GM18502 (cell line): Measurements from ENCODE around the gene ACOT8.

Experiments used
- ATAC-seq: cut with Tn5 transposase; IDR thresholded peaks from one replicate; pipeline ENCODE4 v1.9.1; 2021; ENCODE audit warnings: mild to moderate bottlenecking; ENCODE audit not compliant: unreplicated experiment, poor library complexity

The ACOT8 gene

DNA sequence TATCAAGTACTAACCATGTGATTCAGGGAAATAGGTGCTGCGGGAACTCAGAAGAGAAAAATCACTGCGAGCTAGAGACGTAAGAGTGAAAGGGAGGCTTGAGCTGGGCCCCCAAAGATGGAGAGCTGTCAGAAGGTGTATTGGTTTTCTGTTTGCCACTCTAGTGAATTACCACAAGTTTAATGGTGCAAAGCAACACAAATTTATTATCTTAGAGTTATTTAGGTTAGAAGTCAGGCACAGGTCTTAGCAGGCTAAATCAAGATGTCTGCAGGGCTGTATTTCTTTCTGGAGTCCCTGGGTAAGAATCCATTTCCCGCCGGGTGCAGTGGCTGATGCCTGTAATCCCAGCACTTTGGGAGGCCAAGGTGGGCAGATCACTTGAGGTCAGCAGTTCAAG, 2.7 kb upstream of the ACOT8 start:
- no peak for ATAC-seq

DNA sequence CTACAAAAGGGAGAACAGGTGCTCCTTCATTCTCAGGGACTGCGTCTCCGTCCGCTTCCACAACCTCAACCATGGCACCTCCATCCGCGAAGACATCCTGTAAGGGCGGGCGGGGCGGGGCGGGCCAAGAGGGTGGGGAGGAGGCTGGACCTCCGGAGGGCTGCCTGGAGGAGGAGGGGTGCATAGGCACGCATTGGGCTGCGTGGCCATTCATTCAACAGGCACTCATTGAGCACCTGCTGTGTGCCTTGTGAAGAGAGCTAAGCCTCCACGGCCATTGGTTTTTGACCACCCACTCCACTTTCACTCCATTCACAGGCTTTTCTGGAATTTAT, 657 bp upstream of the ACOT8 start:
- ATAC-seq = peak; percentile 29

DNA sequence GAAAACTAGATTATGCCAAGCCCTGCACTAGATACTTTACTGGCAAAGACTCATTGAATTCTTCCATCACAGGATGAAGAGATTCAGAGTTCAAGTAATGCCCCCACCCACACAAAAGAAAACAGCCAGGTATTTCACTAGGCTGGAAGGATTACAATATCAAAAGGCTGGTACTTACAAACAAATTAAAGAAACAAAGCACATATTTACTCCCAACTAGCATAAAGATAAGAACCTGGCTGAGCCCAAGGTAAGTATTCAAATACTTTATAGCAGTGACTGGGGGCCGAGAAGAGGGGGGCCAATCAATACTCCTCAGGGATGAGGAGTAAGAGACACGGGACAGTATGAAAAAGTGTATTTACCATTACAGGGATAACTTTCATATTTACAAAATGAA, 3.7 kb downstream of the ACOT8 start:
- ATAC-seq = no peak

DNA sequence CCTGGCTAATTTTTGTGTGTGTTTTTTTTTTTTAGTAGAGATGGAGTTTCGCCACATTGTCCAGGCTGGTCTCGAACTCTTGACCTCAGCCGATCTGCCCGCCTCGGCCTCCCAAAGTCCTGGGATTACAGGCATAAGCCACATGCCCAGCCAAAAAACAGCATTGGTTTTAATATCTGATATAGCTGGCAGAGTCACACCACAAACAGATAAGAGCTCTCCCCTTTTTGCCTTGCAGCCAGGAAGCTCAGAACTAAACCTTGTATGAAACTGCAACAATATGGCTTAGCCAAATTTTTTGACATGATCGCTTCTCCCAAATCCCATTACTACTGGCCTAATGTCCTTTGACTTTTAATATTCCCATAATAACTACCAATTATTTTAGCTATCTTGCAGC, 4.9 kb downstream of the ACOT8 start:
- no peak for ATAC-seq

DNA sequence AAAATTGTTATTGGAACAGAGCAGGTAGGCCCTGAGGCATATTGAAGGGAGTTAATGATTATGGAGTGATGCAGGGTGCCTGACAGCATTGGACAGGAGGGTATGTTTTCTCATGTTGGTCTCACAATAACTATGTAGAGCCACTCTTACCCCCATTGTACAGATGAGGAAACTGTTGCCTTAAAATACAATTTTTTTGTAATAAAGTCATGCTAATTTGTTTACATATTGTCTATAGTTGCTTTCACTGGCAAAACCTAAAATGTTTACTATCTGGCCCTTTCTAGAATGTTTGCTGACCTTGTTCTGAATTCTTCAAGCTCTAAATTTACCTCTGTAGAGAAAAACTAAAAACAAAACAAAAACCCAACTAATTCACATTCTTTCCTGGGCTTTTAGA, 5.7 kb downstream of the ACOT8 start:
- ATAC-seq = no peak

DNA sequence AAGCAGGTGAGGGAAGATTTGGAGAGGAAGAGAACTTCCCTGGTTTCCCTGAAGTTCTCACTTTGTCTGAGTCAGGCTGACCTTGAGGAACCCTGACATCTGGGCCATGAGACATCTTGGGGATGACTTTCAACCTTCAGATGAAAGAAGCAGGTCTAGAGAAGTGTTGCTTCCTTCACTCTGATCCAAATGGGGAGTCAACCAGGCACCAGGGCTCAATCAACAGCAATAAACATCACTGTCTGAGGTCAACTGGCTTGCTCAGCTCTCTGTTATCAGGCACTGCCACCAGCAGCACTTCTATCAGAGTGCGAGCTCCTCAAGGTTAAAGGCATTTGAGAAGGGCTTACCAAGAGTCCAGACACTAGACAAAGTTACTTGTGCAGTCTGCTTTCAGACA, 6.3 kb downstream of the ACOT8 start:
- no peak for ATAC-seq

DNA sequence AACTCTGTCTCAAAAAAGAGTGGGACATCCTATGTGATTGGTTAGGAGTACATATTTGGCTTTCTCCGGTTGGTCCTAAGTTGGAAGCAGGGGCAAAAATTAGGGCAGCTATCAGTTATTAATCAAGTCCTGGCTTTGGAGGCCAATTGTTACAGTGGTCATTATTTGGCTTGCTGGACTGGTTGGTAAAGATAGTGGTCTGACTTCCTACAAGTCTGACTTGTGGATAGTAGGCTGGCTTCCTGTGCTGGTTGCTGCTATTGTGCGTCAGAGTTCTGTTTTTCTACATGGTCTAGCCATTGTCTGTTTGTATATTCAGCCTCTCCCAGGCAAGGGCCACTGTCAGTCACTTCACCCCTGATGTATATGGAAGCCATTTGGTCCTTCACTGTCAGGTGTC, 7.0 kb downstream of the ACOT8 start:
- ATAC-seq = no peak

DNA sequence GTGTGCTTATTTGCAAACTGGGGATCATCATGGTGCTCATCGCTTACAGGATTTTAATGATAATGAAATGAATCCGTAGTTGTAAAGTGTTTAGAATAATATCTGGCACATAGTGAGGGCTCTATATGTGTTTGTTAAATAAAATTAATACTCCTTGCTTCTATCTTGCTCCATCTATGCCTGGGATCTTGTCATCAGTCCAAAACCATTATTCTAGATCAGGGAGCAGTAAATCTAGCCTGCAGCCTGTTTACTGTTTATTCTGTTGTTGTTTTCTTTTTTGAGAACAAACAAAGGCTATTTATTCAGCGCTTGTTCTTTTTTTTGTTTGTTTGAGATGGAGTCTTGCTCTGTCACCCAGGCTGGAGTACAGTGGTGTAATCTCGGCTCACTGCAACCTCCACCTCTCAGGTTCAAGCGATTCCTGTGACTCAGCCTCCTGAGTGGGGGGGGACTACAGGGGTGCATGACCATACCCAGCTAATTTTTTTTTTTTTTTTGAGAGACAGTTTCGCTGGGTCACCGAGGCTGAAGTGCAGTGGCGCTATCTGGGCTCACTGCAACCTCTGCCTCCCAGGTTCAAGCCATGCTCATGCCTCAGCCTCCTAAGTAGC, 8.1 kb downstream of the ACOT8 start:
- ATAC-seq = no peak

DNA sequence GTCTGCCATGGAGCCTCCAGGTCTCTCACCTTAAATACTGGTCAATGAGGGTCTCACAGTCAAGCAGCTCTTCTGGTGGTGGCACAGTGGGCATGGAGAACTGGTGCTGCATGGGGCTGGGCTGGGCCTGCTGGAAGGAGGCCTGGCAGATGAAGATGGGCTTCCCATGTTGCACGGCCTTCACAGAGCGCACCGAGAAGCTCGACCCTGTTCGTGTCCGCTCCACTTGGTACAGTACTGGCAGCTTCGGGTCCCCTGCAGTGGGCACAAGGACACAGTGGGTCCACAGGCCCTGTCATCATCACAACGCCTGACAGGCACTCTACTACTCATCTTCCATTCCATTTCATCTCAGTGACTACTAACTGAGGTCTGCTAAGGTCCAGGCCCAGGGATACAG, 8.8 kb downstream of the ACOT8 start:
- no peak for ATAC-seq

DNA sequence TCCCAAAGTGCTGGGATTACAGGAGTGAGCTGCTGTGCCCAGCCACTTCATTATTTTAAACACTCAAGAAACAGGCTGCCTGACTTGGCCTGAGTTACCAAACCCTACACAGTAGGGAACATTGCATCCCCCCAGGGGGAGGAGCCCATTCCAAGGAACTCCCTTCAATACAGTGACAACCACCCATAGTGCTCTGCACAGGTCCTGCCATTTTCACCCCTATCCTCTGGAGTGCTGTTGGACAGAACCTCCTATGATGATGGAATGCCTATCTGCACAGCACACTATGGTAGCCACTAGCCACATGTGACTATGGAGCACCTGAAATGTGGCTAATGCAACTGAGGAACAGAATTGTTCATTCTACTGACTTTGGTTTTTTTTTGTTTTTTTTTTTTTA, 11.7 kb downstream of the ACOT8 start:
- no peak for ATAC-seq

DNA sequence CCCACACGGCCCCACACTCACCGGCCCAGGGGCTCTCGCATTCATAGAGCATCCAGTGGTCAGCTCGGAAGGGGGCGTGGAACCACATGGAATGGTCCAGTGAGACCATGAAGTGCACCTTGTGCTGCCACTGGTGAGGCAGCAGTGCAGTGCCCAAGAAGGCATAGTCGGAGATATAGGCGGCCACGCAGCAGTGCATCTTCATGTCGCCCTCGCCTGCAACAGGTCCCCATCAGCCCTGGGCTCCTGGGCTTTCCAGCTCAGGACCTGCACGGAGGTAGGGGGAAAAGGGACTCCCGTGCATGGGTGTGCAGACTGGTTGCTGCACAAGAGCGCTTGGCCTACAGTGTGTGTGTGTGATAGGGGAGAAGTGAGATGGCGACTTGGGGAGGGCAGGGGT, 13.7 kb downstream of the ACOT8 start:
- ATAC-seq = no peak

DNA sequence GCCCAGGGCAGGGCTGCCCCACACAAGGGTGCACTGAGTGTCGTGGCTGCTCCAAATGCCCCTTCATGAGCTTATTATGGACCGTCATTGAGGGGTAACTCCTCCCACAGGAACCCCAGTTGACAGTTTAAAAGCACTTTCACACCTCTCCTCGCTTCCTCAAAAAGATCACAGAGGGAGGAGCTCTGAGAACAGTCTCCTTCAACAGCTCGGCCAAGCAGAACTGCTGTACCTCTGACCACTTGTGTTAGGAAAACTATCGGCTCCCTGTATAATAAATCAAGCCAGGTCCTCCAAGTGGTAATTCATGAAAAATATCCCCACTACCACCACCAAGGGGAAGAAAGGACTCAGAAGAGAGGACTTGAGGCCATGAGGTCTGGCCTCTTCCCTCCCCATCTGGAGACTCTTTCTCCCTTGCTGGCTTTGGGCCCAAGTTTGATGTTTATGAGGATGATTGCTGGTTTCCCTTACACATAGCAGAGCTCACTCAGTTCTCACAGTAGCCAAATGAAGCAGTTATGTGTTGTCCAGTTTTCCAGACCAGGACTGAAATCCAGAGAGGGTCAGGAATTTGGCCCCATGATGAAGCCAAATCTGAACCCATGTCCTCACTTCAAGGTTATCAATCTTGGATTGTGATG, 14.9 kb downstream of the ACOT8 start:
- ATAC-seq = no peak

DNA sequence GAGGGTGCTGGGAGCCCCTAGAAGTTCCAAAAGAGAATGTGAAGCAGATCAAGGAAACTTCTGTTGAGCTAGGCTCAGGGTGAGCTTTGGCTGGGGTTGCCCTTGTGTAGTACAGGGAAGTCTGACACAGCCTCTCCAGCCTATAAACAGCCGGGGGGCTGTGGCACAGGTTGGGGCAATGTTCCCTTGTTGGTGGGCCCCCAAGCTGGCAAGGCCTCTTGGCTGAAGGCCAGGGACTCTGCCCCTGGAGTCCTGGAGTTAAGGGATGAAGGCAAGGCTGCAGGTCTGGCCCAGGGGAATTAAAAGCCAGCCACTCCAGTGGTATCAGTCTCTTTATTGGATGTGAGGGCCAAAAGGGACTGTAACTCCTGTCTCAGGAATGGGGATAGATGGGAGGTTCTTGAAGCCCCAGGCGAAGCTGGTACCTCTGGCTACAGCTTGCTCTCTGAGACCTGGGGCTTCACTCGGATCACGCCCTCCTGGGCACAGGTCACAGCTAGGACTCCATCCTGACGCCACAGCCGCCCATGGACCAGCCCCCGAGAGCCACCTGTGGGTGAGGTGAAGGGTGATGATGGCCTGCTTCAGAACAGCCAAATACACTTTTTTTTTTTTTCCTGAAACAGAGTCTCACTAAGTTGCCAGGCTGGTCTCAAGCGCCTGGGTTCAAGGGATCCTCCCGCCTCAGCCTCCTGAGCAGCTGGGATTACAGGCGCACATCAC, 15.6 kb downstream of the ACOT8 start:
- ATAC-seq = no peak

DNA sequence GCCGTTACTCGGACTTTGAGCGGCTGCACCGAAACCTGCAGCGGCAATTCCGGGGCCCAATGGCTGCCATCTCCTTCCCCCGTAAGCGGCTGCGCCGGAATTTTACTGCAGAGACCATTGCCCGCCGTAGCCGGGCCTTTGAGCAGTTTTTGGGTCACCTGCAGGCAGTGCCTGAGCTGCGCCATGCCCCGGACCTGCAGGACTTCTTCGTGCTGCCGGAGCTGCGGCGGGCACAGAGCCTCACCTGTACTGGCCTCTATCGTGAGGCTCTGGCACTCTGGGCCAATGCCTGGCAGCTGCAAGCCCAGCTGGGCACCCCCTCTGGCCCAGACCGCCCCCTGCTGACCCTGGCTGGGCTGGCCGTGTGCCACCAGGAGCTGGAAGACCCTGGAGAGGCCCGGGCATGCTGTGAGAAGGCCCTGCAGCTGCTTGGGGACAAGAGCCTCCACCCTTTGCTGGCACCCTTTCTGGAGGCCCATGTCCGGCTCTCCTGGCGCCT, 16.4 kb downstream of the ACOT8 start:
- ATAC-seq = no peak

DNA sequence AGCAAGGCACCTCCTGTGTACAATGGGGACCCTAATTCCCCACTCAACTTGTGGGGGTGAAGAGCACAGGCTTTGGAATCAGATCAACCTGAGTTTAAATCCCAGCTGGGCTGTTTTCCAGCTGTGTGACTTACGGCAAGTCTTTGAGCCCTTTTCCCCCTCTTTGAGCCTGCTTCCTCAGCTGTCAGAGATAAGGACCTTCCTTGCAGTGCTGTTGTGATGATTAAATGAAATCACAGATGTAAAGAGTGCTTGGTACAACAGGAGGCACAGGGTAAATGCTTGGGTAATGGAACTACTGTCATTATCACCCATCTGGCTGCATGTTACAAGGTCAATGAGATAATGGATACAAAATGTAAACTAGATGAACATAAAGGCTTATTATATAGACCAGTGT, 20.4 kb downstream of the ACOT8 start:
- ATAC-seq = no peak

DNA sequence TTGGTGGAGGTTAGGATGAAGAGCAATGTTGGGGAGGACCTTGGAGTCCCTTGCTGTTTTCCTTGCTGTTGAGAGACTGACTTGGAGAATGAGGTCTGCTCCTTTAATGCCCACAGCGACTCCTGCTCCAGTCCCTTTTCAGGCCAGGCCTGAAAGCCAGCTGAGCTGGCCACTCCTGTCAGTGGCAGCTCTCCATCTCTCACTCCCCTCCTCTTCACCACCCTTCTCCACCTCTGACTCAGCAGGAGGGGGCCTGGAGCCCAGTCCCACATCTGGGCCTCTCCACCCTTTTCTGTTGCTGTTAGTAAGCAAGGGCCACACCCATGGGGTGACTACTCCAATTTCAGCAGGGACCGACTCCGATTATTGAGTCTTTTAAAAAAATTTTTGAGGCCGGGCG, 21.4 kb downstream of the ACOT8 start:
- ATAC-seq = no peak

DNA sequence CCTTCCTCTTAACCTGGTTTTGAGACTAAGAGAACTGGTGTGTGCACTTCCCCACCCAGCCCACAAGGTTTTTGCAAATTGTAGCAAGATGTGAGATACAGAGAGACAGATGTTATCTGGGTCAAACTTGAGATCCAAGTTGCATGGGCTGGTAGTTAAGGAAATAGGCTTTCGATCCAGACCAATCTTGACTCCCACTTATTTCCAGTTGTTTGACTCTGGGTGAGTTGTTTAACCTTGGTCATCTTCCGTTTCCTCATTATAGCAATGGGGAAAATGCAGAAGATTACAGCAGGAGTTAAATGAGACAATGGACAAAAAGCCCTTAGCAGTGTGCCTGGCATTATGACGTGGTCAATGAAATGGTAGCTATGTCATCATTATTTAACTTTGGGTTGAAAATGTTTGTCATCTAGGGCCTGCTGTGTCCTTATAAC, 21.8 kb downstream of the ACOT8 start:
- no peak for ATAC-seq

DNA sequence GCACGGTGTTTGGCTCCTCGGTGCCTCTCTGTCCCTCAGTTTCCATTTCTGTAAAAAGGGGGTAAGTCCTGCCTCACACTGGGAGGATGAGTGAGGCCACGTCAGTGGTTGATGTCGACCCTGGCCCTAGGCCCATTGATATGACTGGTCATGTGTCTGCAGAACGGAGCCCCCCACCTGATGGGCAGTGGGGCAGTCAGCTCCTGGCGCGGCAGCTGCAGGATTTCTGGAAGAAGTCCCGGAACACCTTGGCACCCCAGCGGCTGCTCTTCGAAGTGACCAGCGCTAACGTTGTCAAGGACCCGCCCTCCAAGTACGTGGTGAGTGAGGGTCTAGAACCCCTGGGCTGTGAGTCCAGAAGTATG, 22.4 kb downstream of the ACOT8 start:
- no peak for ATAC-seq

DNA sequence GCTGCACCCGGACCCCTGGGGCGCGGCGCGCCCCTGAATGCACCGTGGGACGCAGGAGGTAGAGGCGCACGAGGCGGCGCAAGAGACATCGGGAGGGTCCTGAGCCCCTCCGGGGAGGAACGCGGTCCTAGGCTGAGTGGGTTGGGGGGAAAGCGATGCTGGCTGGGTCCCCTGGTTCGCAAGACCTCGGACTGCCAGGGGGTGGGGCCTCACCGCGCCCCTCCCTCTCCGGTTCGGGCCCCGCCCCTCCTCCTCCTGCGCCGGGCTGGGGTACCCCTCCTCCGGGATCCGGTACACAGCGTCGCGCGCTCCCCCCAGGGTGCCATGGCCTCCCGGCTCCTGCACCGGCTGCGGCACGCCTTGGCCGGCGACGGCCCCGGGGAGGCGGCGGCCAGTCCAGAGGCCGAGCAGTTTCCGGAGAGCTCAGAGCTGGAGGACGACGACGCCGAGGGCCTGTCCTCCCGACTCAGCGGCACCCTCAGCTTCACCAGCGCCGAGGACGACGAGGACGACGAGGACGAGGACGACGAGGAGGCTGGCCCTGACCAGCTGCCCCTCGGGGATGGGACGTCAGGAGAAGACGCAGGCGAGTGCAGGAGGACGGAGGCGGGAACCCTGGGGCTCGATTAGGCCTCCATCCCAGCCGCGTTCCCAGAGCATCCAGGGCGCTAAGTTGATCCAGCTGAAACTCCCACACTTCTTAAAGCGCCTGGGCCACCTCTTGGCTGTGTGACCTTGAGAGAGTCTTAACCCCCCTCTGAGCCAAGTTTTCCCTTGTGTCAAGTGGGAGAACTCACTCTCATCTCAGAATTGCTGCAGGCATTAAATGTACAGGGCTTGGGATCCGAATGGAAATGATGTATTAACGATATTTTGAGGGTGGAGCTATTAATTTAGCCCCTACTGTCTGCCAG, 23.1 kb downstream of the ACOT8 start:
- no peak for ATAC-seq

DNA sequence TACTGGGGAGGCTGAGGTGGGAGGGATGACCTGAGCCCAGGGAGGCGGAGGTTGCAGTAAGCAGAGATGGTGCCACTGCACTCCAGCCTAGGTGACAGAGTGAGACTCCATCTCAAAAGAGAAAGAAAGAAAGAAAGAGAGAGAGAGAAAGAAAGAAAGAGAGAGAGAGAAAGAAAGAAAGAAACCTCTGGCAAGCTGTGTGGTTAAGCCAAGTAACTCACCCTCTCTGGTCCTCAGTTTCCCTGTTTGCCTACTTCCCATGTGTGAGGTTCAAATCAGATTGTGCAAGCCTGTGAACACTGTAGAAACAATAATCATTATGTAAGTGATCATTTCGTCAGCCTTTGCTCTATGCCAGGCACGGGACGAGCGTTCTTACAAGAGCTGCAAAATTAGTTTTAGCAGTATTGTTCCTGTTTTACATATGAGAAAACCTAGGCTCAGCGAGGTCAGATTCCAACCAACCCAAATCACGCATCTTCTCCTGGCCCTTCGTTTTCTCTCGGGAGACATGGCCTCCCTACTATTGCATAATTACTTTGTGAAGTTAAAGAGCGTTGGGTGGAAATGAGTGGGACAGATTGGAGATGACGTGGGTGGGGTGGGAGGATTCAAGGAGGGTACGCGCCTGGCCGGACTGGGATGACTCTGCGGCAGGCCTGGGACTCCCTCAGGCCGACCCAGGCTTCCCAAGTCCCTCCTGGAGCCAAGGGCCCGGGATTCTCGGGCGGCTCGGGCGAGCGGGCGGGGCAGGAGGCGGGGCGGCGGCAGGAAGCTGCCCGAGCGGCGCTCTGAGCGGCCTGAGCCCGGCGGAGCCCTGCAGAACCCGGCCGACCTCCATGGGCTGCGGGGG, 23.9 kb downstream of the ACOT8 start, which contains the start of gene SNX21:
Gene SNX21, plus strand, starts transcription at position 770 of the 853 bp plus-strand sequence. CDS start 121 bp downstream, outside the sequence.
- ATAC-seq = no peak
